HG03045 (cell line): ENCODE measurements around the gene RASAL1.

ENCODE experiments used
- ATAC-seq: cut with Tn5 transposase; IDR thresholded peaks from one replicate; pipeline ENCODE4 v1.9.1; 2021; ENCODE audit warnings: mild to moderate bottlenecking, moderate library complexity; ENCODE audit not compliant: unreplicated experiment

RASAL1 gene, protein sequence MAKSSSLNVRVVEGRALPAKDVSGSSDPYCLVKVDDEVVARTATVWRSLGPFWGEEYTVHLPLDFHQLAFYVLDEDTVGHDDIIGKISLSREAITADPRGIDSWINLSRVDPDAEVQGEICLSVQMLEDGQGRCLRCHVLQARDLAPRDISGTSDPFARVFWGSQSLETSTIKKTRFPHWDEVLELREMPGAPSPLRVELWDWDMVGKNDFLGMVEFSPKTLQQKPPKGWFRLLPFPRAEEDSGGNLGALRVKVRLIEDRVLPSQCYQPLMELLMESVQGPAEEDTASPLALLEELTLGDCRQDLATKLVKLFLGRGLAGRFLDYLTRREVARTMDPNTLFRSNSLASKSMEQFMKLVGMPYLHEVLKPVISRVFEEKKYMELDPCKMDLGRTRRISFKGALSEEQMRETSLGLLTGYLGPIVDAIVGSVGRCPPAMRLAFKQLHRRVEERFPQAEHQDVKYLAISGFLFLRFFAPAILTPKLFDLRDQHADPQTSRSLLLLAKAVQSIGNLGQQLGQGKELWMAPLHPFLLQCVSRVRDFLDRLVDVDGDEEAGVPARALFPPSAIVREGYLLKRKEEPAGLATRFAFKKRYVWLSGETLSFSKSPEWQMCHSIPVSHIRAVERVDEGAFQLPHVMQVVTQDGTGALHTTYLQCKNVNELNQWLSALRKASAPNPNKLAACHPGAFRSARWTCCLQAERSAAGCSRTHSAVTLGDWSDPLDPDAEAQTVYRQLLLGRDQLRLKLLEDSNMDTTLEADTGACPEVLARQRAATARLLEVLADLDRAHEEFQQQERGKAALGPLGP

DNA sequence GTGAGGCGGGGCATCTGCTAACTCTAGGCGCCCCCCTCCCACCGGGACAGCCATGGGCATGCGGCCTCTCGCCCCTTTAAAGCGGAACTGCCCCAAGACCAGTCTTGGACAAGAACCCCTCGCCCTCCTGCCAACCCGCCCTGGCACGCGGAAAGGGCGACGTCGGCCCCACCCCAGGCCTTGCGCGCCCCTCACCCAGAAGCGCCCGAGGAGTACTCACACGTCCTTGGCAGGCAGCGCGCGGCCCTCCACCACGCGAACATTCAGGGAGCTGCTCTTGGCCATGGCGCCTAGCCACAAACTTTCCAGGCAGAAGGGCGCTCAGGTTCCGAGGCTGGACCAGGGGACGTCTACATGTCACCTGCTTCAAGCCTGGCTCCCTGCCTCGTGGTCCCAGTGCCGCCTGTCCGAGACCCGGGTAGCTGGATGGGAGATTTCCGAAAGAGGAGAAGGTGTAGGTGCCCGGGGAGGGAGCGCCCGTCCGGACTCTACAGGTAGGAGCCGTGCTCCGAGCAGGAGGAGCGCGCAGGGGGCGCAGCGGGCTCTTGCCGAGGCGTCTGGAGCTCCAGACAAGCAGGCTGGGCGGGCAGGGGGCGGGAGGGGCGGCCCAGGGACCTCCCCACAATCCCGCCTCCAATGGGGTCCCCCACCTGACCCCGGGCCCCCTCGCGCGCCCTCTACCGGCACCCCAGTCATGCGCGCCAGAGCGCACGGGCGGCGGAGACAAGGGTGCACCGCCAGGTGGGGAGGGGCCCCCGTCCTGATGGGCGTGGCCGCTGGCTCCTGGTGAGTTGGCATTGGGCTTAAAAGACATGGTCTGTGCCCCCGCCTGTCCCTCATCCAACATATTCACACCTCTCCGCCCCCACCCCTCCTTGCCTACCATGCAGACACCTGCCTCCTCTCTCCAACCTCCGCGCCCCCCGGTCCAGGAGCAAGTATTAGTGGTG, at the start of gene RASAL1:
Gene RASAL1 (minus strand): TSS at position 584 of the 950 bp plus-strand sequence. CDS start 299 bp downstream, at position 285.
- no peak for ATAC-seq

DNA sequence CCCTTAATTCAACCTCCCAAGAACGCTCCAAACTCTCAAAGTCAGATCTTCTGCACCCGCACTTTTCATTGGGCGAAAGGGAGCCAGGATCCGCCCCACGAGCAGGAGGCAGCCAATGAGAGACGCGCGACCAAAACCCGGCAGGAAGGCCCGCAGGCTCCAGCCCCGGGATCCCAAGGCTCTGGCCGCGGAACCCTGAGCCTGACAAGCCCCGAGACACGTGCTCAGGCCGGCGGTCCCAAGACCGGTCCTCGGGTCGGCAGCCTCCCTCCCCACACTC, 49.3 kb upstream of the RASAL1 start:
- ATAC-seq, result peak; percentile 87

DNA sequence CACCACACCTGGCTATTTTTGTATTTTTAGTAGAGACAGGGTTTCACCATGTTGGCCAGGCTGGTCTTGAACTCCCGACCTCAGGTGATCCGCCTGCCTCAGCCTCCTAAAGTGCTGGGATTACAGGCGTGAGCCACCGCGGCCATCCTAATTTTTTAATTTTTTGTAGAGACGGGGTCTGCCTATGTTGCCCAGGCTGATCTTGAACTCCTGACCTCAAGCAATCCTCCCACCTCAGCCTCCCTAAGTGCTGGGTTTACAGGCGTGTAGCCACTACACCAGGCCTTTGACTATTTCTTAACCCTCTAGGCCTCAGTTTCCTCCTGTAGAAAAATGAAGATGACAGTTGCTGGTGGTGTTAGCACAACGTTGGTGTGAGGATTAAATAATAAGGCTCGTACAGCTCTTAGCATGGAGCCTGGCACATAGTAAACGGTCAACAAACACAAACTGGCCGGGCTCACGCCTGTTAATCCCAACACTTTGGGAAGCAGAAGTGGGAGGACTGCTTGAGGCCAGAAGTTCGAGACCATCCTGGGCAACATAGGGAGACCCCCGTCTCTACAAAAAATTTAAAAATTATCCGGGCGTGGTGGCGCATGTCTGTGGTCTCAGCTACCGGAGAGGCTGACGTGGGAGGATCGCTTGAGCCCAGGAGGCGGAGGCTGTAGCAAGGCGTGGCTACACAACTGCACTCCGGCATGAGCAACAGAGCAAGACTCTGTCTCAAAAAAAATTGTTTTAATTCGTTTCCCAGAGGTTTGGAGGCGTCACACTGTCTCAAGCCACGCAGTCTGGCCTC, 48.7 kb upstream of the RASAL1 start:
- peak; percentile 53 for ATAC-seq

DNA sequence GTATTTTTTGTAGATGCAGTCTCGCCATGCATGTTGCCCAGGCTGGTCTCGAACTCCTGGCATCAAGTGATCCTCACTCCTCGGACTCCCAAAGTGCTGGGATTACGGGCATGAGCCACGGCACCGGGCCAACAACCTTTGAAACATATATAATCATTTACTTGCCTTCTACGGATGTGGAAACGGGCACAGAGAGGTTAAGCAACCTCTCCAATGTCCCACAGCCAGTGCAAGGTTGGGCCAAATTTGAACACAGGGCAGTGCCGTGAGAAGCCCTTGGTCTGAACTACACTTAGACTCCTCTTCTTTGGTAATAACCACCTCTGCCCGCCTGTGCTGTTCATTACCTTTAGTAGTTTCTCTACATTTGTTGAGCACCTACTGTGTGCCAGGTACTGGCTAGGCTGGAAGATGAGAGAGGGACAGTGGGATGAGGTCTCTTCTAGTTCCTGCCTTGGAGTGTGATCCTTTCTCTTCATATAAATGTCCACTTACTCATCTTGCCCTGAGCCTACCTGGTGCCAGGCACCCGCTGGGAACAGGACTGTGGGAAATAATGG, 47.5 kb upstream of the RASAL1 start:
- ATAC-seq, result no peak

DNA sequence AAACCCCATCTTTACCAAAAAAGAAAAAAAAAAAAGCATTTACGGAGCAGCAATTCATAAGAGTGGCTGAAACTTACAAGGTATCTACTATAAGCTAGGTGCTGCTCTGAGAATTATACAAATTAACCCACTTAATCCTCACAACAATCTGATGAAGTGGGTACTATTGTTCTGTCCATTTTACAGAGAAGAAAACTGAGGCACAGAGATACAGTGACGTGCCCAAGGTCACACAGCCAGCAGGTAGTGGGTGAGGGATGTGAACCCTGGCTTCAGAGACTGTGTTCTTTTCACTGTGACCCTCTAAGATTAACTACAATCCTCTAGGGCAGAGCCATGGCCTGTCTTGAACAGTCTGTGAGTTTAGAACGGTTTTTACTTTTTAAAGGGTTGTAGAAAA, 46.4 kb upstream of the RASAL1 start:
- ATAC-seq, result no peak

DNA sequence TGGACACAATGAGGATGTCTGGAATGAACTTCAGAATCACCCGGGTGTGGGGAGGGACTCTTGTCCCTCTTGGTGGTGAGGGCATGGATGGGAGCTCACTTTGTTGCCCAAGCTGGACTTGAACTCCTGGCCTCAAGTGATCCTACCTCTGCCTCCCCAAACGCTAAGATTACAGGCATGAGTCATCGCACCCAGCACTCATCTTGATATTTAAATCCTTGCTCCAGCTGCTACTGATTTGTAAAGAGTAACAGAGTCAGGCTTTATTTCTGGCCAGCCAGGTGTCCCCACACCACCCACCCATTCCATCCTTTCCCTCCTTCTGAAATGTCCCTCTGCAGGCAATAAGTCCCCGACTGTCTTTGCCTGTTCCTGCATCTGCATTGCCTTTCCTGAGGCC, 44.8 kb upstream of the RASAL1 start:
- no peak for ATAC-seq

DNA sequence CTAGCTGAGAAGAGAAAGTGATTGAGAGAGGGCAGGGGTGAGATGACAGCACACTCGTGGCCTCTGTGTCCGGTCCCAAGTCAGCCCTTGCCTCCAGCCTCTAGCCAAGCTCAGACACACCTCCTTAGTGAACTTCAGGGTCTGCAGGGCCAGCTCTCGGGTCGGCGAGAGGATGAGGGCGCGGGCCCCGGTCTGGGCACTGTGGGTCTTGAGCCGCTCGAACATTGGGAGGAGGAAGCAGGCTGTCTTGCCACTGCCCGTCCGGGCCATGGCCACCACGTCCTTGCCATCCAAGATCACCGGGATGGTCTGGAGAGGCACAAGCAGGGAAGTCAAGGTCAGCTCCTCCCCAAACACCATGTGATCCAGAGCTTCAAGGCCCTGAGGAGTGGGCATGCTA, 43.5 kb upstream of the RASAL1 start:
- no peak for ATAC-seq

DNA sequence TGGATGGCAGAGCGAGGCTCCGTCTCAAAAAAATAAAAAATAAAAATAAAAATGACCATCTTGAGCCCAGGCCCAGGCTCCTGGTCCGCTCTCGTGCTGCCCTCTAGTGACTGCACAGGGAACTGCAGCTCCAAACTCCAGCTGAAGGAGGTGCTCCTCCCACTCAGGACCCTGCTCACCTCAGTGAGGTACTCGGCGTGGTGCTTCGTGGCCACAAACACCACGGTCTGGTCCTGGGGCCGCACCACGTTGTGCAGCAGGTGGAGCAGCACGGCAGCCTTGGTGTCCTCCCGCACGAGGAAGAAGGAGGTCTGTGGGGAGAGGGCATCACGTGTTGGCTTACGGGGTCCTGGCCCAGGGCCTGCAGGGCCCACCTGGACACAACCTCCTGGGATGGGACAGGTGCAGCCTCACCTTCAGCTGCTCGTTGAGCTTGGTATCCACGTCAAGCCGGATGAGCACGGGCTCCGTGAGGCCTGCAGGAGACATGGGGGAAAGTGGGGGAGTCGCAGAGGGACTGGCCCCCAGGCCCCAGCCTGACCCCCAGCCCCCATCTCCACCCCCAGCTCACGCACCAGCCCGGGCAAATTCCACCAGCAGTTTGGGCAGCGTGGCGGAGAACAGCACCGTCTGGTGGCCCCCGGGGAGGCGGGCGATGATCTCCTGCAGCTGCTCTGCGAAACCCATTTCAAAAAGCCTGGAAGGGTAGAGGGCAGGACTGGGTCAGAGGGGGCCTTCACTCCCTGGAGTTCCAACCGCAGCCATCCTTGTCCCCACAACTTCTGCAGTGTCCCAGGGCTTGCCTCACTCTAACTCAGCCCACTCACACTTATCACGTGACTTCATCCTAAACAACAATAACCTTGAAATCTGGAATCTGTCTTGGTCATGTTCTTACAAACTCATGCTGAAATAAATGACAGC, 39.2 kb upstream of the RASAL1 start:
- no peak for ATAC-seq

DNA sequence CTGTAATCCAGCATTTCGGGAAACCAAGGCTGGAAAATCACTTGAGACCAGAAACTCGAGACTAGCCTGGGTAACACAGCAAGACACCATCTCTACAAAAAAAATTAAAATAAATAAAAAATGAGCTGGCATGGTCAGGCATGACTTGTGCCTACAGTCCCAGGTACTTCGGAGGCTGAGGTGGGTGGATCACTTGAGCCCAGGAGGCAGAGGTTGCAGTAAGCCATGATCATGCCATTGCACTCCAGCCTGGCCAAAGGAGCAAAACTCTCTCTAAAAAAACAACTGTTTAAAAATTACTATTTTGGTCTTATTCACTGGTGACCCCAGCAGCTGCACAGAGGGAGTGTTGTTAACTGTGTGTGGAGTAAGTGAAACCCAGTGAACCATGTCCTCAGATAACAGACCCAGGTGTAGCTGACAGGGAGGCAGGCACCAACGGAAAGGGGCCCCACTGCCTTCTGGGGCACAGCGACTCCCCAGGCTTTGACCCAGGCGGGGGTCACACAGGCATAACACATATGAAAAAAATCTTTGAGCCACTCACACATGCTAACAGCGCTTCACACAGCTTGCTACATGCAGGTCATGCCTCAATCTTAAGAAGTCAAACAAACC, 37.6 kb upstream of the RASAL1 start:
- no peak for ATAC-seq

DNA sequence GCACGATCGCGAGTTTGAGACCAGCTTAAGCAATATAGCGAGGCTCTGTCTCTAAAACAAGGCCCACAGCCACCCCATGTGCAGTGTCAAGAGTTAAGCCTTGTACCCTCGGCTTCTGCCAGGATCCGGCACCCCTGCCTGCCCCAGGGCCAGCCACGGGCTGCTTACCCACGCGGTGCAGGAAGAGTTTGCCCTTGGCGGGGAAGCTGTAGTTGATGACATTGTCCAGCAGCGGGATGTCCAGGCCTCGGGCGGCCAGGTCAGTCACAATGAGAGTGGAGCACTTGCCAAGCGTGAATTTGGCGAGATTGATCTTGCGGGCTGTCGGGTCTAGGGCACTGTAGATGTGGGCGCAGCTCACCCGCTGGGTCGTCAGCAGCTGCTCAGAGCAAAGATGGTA, 36.6 kb upstream of the RASAL1 start:
- ATAC-seq, result no peak

DNA sequence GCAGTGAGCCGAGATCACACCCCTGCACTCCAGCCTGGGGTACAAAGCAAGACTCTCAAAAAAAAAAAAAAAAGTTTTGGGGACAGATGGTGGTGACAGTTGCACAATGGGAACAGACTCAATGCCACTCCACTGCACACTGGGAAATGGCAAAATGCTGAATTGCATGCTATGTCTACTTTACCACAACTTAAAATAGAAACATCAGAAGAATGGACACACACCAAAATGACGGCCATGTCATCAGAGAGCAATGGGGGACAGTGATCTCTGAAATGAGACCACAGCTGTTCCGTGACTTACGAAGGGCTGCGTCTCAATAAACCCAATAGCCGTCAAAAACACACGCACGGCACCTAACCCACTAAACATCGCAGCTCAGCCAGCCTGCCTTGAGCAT, 36.0 kb upstream of the RASAL1 start:
- ATAC-seq, result no peak

DNA sequence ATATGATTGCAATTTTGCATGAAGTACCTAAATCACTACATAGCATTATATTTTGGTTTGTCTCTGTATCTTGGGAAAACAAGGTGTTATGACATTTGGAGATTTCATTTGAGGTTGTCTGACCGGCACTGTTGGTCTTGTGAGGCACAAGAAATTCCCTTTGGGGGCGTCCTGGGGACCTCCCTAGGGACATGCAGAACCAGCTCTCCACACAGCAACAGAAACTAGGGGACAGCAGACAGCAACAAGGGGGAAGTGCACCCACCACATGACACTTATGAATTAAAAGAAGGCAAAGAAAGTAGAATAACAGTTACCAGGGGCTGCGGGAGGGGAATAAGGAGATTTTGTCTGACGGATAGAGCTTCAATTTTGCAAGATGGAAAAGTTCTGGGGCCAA, 35.4 kb upstream of the RASAL1 start:
- no peak for ATAC-seq

DNA sequence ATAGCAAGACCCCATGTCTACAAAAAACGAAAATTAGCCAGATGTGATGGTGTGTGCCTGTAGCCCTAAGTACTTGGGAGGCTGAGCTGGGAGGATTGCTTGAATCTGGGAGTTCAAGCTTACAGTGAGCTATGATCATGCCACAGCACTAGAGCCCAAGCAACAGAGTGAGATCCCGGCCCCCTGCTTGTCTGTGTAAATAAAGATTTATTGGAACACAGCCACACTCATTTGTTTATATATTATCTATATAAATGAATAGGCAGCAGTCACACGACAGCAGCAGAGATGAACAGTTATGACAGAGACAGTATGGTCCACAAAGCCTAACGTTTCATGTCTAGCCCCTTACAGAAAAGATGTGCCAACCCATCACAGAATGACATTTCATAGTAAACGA, 34.9 kb upstream of the RASAL1 start:
- no peak for ATAC-seq

DNA sequence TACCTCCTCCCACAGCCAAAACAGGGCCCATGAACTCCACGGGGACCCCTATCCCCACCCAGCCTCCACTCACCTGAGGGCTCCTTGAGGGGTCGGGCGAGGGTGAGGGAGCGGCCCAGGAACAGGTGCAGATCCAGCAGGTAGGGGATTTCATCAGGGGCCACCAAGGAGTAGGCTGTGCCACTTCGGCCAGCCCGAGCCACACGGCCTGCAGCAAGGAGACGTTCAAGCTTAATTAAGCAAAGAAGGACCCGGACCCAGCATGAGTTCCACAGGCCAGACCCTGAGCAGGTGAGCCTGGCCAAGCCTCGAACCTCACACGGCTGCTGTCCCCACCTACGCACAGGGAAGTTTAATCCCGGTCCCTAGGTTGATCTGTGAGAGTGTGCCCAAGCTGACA, 34.1 kb upstream of the RASAL1 start:
- ATAC-seq, result no peak

DNA sequence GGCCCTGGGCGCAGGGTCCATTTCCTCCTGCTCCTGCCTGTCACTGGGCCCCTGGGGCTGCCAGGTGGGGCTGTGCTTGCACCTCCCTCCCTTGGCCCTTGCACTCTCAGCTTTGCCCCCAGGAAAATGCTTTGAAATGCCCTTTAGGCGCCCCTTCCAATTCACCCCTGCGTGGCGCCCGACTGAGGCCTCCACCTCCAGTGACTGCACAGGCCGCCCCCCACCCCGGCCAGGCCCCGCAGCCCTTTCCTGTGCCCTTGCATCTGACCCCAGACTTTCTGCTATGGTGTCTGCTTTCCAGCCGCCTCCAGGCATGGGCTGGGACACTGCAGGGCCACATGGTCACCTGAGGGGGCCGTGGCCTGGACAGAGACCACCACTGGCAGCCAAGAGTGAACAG, 32.3 kb upstream of the RASAL1 start:
- no peak for ATAC-seq

DNA sequence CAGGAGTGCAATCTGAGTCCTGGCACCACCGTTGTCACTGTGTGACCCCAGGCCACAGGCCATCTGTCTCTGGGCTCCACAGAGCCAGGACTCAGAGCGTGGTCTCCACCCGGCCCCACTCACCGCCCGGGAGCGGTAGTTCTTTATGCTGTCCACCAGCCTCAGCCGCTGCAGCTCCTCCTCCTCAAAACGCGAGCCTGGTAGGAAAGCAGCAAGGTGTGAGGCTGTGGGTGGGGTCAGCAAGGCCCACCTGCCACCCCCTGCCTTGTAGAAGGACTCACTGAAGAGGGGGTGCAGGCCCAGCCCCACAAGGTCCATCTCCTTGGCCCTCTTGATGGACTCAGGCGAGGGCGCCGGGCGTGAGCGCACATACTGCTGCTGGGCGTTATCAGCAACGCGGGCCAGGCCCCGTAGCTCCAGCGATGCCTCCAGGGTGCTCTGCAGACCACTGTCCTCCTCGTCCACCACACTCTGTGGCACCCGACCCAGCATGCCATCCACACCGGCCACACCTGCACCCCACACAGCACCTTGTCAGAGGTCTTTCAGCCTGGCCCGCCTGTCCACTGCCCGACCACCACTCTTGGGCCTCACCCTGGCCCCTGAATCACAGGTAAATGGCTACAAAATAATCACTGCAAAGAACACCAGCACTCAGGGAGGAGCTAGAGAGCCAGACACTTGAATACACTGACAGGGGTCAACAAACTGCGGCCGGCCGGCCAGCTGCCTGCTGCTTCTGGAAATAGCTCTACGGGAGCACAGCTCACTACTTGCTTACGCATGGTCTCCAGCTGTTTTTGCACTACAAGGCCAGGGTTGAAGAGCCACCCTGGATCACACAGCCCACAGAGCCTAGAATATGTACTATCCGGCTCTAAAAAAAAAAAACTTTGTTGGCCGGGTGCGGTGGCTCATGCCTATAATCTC, 30.2 kb upstream of the RASAL1 start:
- ATAC-seq, result no peak

DNA sequence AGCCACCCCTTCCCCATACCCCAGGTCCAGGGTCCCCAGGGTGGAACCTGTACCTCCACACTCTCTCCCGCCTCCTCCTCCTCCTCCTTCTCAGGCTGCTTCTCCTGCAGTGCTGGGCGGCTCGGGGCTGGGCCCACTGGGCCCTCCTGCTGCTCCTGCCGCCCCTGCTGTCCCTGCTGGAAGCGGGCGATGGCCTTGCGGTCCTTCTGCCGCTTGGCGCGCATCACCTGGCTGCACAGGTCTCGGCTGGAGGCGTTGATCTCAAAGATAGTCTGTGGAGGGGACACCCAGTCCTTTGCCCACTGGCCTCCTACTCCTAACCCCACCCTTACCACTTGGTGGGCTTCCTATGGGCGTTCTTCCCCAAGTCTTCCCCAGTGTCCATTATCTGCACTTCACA, 28.5 kb upstream of the RASAL1 start:
- ATAC-seq, result no peak

DNA sequence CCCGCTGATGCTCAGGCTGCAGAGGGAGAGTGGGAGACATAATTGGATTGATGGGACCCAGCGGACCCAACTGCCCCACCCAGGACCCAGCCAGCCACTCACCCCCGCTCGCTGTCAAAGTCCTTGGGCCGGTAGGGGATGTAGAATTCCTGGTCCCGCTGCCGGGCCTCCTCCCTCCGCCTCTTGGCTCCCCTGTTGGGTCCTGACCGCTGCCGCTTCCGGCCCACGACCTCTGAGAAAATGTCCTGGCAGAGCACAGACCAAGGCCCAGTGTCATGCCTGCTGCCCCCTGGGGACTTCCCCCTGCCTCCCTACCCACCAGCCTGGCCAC, 27.4 kb upstream of the RASAL1 start:
- ATAC-seq, result no peak
